ENCODE measurements around the gene SCN5A.

Gene SCN5A

GRCh38 chr3:38599886-38600285, 49.6 kb downstream of the SCN5A start:
- no peak for DNase-seq

GRCh38 chr3:38598791-38599190, 50.7 kb downstream of the SCN5A start:
- DNase-seq, result no peak

- no peak for DNase-seq
These were observed 51.9 kb downstream of the SCN5A start for GRCh38 chr3:38597502-38598060.

GRCh38 chr3:38595393-38595792, 54.1 kb downstream of the SCN5A start:
- no peak for DNase-seq

- no peak for DNase-seq
These were observed 59.0 kb downstream of the SCN5A start for GRCh38 chr3:38590521-38590920.

- no peak for DNase-seq
These were observed 60.2 kb downstream of the SCN5A start for GRCh38 chr3:38588995-38589937.

- DNase-seq, result no peak
These were observed 61.0 kb downstream of the SCN5A start for GRCh38 chr3:38588371-38588971.

- no peak for DNase-seq
These were observed 61.8 kb downstream of the SCN5A start for GRCh38 chr3:38587548-38588131.

GRCh38 chr3:38586546-38587520, 62.7 kb downstream of the SCN5A start:
- no peak for DNase-seq

- no peak for DNase-seq
These were observed 63.6 kb downstream of the SCN5A start for GRCh38 chr3:38585791-38586420.

GRCh38 chr3:38583688-38584087, 65.8 kb downstream of the SCN5A start:
- DNase-seq, result no peak

- DNase-seq, result no peak
These were observed 66.4 kb downstream of the SCN5A start for GRCh38 chr3:38582941-38583645.

- no peak for DNase-seq
These were observed 67.2 kb downstream of the SCN5A start for GRCh38 chr3:38582316-38582715.

- DNase-seq, result no peak
These were observed 67.7 kb downstream of the SCN5A start for GRCh38 chr3:38581774-38582173.

- DNase-seq, result no peak
These were observed 68.8 kb downstream of the SCN5A start for GRCh38 chr3:38580450-38581382.

- DNase-seq, result no peak
These were observed 69.7 kb downstream of the SCN5A start for GRCh38 chr3:38579551-38580449.

GRCh38 chr3:38579141-38579540, 70.3 kb downstream of the SCN5A start:
- DNase-seq, result no peak

- no peak for DNase-seq
These were observed 70.9 kb downstream of the SCN5A start for GRCh38 chr3:38578551-38578950.

GRCh38 chr3:38578081-38578475, 71.4 kb downstream of the SCN5A start:
- no peak for DNase-seq

Measured in activated naive CD4-positive, alpha-beta T cell treated with anti-CD3 and anti-CD28 coated beads, Interleukin-2, amount 50 U/mL, for 16 hours (primary cell).